GM23338 (cell line): ENCODE data around the gene DENND4C. TPM values are rescaled to one million over a fixed set of nuclear protein-coding genes. Genes with fewer than 3 reads are reported as not detected.

Experiments
- ATAC-seq: fragments of 200-7000 bp; cut with Tn5 transposase; 3 replicates; pipeline ENCODE4 v1.9.1; 2020
- DNase-seq: peaks from one replicate; pipeline ENCODE4 v3.0.0-alpha.2; 2015; ENCODE audit warnings: low spot score
- H2AFZ ChIP-seq: fragments of 200-600 bp; sonication (generic); 2 replicates; pipeline ENCODE4 v1.8.0; 2016; ENCODE audit warnings: antibody characterized with exemption, mild to moderate bottlenecking, moderate library complexity
- H3F3A ChIP-seq: fragments of 200-600 bp; sonication (generic); replicated peaks from 2 replicates; pipeline ENCODE4 v1.8.0; 2017; ENCODE audit warnings: antibody characterized with exemption, mixed run types, low read depth
- H3K27ac ChIP-seq: fragments of 200-600 bp; sonication (generic); 2 replicates; pipeline ENCODE4 v1.6.1; 2016; ENCODE audit warnings: low read depth
- H3K27me3 ChIP-seq: fragments of 200-600 bp; sonication (generic); 2 replicates; pipeline ENCODE4 v1.8.0; 2016; ENCODE audit warnings: mild to moderate bottlenecking, mixed run types, moderate library complexity; ENCODE audit not compliant: insufficient read depth
- H3K36me3 ChIP-seq: fragments of 200-600 bp; sonication (generic); 2 replicates; pipeline ENCODE4 v1.8.0; 2016; ENCODE audit warnings: mild to moderate bottlenecking; ENCODE audit not compliant: insufficient read depth
- H3K4me1 ChIP-seq: fragments of 200-600 bp; sonication (generic); 2 replicates; pipeline ENCODE4 v1.8.0; 2016; ENCODE audit warnings: mild to moderate bottlenecking, moderate library complexity; ENCODE audit not compliant: insufficient read depth
- H3K4me2 ChIP-seq: fragments of 200-600 bp; sonication (generic); 2 replicates; pipeline ENCODE4 v1.7.1; 2017; ENCODE audit warnings: mixed run types
- H3K4me3 ChIP-seq: fragments of 200-600 bp; sonication (generic); 2 replicates; pipeline ENCODE4 v1.6.1; 2016; ENCODE audit warnings: mixed run types
- H3K79me2 ChIP-seq: fragments of 200-600 bp; sonication (generic); replicated peaks from 2 replicates; pipeline ENCODE4 v1.8.0; 2017; ENCODE audit warnings: mild to moderate bottlenecking; ENCODE audit not compliant: insufficient read depth
- H3K9me2 ChIP-seq: fragments of 200-600 bp; sonication (generic); 2 replicates; pipeline ENCODE4 v1.8.0; 2017; ENCODE audit not compliant: insufficient read depth
- H4K20me1 ChIP-seq: fragments of 200-600 bp; sonication (generic); replicated peaks from 2 replicates; pipeline ENCODE4 v1.8.0; 2017; ENCODE audit warnings: mild to moderate bottlenecking; ENCODE audit not compliant: insufficient read depth
- H3K27ac Mint-ChIP-seq: 2 replicates; pipeline ENCODE4 v1.8.0; 2020; ENCODE audit warnings: inconsistent platforms, mild to moderate bottlenecking, moderate library complexity, mixed read lengths
- H3K27me3 Mint-ChIP-seq: 3 replicates; pipeline ENCODE4 v1.8.0; 2022; ENCODE audit warnings: low read depth, mild to moderate bottlenecking, moderate library complexity, mixed read lengths, inconsistent platforms; ENCODE audit not compliant: insufficient read depth, poor library complexity
- H3K36me3 Mint-ChIP-seq: 3 replicates; pipeline ENCODE4 v1.8.0; 2021; ENCODE audit warnings: low read depth, mild to moderate bottlenecking, inconsistent platforms, moderate library complexity, mixed read lengths
- H3K4me1 Mint-ChIP-seq: 3 replicates; pipeline ENCODE4 v1.8.0; 2020; ENCODE audit warnings: mild to moderate bottlenecking, inconsistent platforms, mixed read lengths
- H3K4me3 Mint-ChIP-seq: 3 replicates; pipeline ENCODE4 v1.8.0; 2021; ENCODE audit warnings: moderate library complexity, mild to moderate bottlenecking, inconsistent platforms, mixed read lengths
- H3K9me3 Mint-ChIP-seq: 3 replicates; pipeline ENCODE4 v1.8.0; 2020; ENCODE audit warnings: moderate library complexity, mild to moderate bottlenecking, inconsistent platforms, mixed read lengths
- CREB1 ChIP-seq: fragments of 250-450 bp; sonication (Bioruptor Pico); IDR thresholded peaks from 2 replicates; pipeline ENCODE4 v1.5.0; 2020; ENCODE audit warnings: low read depth, mild to moderate bottlenecking, moderate library complexity
- CTCF ChIP-seq, 2 experiments: fragments of 200-600 bp in 1 of 2; sonication (generic) in 1 of 2; conservative IDR thresholded peaks; 2 replicates each; pipeline versions ENCODE4 v1.5.1 to v1.6.1; 2016 to 2017; ENCODE audit warnings: antibody characterized with exemption in 2 of 2, low read depth in 2 of 2, mild to moderate bottlenecking in 2 of 2, moderate library complexity in 1 of 2
- ETS1 ChIP-seq: IDR thresholded peaks from 2 replicates; pipeline ENCODE4 v1.6.1; 2016; ENCODE audit warnings: antibody characterized with exemption
- EZH2 ChIP-seq: fragments of 200-600 bp; sonication (generic); IDR thresholded peaks from one replicate; pipeline ENCODE4 v1.8.0; 2017; ENCODE audit warnings: antibody characterized with exemption, mild to moderate bottlenecking, low read depth; ENCODE audit not compliant: unreplicated experiment
- EZH2phosphoT487 ChIP-seq: fragments of 200-600 bp; sonication (generic); IDR thresholded peaks from one replicate; pipeline ENCODE4 v1.8.1; 2018; ENCODE audit warnings: antibody characterized with exemption; ENCODE audit not compliant: unreplicated experiment
- JUNB ChIP-seq: IDR thresholded peaks from one replicate; pipeline ENCODE4 v1.6.1; 2016; ENCODE audit warnings: antibody characterized with exemption; ENCODE audit not compliant: unreplicated experiment
- NANOG ChIP-seq: IDR thresholded peaks from 2 replicates; pipeline ENCODE4 v1.6.1; 2016; ENCODE audit warnings: antibody characterized with exemption, borderline replicate concordance
- POLR2AphosphoS5 ChIP-seq: IDR thresholded peaks from 2 replicates; pipeline ENCODE4 v1.6.1; 2016; ENCODE audit warnings: antibody characterized with exemption, low read depth
- REST ChIP-seq: IDR thresholded peaks from one replicate; pipeline ENCODE4 v1.6.1; 2018; ENCODE audit warnings: antibody characterized with exemption; ENCODE audit not compliant: unreplicated experiment
- STAT1 ChIP-seq: IDR thresholded peaks from one replicate; pipeline ENCODE4 v1.6.1; 2016; ENCODE audit warnings: antibody characterized with exemption; ENCODE audit not compliant: unreplicated experiment
- ZNF114 ChIP-seq: fragments of 250-450 bp; sonication (Bioruptor Pico); IDR thresholded peaks from 2 replicates; pipeline ENCODE4 v1.5.0; 2020; ENCODE audit warnings: mild to moderate bottlenecking, moderate library complexity
- ZNF331 ChIP-seq: fragments of 250-450 bp; sonication (Bioruptor Pico); IDR thresholded peaks from 2 replicates; pipeline ENCODE4 v1.5.0; 2020; ENCODE audit warnings: low read depth, mild to moderate bottlenecking, moderate library complexity
- ZNF462 ChIP-seq: fragments of 250-450 bp; sonication (Bioruptor Pico); IDR thresholded peaks from 2 replicates; pipeline ENCODE4 v1.5.0; 2020; ENCODE audit warnings: mild to moderate bottlenecking, moderate library complexity
- polyA plus RNA-seq: library from polyadenylated mRNA; unstranded; fragments of >200 nt; fragmentation: Nextera tagmentation; extraction: Ambion mirVana; gene quantifications from 2 replicates; pipeline ENCODE4 v1.2.1, GENCODE V29; 2016
- total RNA-seq: library from RNA; depleted of rRNA; stranded (reverse); fragments of >200 nt; shearing (Covaris generic); gene quantifications from 2 replicates; pipeline ENCODE4 v1.2.3, GENCODE V29; 2014

Gene DENND4C
- total and polyA plus RNA-seq, 2 experiments from 2014 or later = 6.4 to 30.8 TPM

GRCh38 chr9:19269582-19269981, 39.1 kb downstream of the DENND4C start:
- ATAC-seq (no peak), DNase-seq (no peak)
- Histone ChIP-seq H3K4me2 (no peak overlapping the region), H3K79me2 (peaks cover 98% of the 10 kb centered on the region), H2AFZ (no peak overlapping the region), H3K9me2 (no peaks in the 10 kb centered on the region), H4K20me1 (peaks cover 3% of the 10 kb centered on the region; the same call in 1 of the 2 replicates), H3F3A (no peaks in the 10 kb centered on the region), H3K27me3 (no peaks in the 10 kb centered on the region), H3K4me1 (no peaks in the 10 kb centered on the region; the same call in 1 of the 2 replicates), H3K4me3 (no peak overlapping the region), H3K36me3 (peaks cover 11% of the 10 kb centered on the region), H3K27ac (no peak overlapping the region)
- Mint-ChIP-seq H3K9me3 (peaks cover 23% of the 10 kb centered on the region), H3K4me3 (no peak overlapping the region), H3K4me1 (peaks cover 2% of the 10 kb centered on the region; the same call in 1 of the 3 replicates), H3K27me3 (peaks cover 5% of the 10 kb centered on the region), H3K27ac (no peak overlapping the region), H3K36me3 (peaks cover 23% of the 10 kb centered on the region)
- no peak for TF ChIP-seq CTCF (conservative IDR thresholded peaks at IDR 0.05; ENCODE audit: low read depth in 2 of 2)
- TF ChIP-seq NANOG = no peak
- TF ChIP-seq JUNB = no peak
- TF ChIP-seq REST = no peak
- no peak for TF ChIP-seq ZNF114
- TF ChIP-seq EZH2 = no peak
- TF ChIP-seq ETS1 = no peak
- TF ChIP-seq EZH2phosphoT487 = no peak
- no peak for TF ChIP-seq CREB1 (CRISPR knock-in tag)
- no peak for TF ChIP-seq POLR2AphosphoS5
- TF ChIP-seq ZNF331 = no peak
- no peak for TF ChIP-seq STAT1
- no peak for TF ChIP-seq ZNF462 (CRISPR knock-in tag)
